ENCODE measurements around the gene CPAMD8. TPM values are rescaled to one million over a fixed set of nuclear protein-coding genes. Genes with fewer than 3 reads are reported as not detected.

The CPAMD8 gene
- total and polyA plus RNA-seq, 4 donors: 1.9 to 11.9 (median 4.0) TPM

DNA sequence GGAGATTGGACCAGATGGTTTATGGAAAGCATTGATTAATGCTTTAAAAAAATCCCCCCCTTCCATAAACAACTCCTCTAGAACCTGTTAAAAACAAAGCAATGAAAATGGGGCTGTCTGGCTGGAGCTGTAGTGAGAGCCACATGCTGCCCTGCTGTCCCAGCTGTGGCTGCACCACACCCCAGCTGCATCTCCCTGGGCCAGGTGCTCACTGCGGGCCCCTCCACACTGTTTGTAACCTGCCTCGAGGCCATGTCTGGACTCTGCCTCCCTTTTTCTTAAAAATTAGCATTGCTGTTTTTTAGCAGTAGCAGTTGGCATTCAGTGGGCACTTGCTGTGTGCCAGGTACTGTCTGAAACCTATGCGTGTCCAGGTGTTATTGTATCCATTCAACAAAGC is 153.0 kb downstream of the CPAMD8 start:
- ATAC-seq (ENCODE audit: low FRiP score) (no peak), DNase-seq (no peak)
- intact Hi-C loops (cut with DNase I): no loop called here
- no peaks in the 10 kb centered on the region for H3K27me3 ChIP-seq (ENCODE audit: control insufficient read depth in 1 of 2, insufficient read depth in 2 of 2, low read length in 1 of 2)
- H3K4me1 ChIP-seq (ENCODE audit: control insufficient read depth in 1 of 2, insufficient read depth in 2 of 2, low read length in 2 of 2): no peaks in the 10 kb centered on the region
- 95% methylated on average over 3 of the region's 3 CpGs for WGBS, 2 donors
- no peaks in the 10 kb centered on the region for H3K9me3 ChIP-seq (ENCODE audit: control insufficient read depth, low read length)
- no peak overlapping the region for H3K27ac ChIP-seq (ENCODE audit: low read depth in 1 of 2, low read length in 2 of 2)
- H3K4me3 ChIP-seq (ENCODE audit: low read length in 2 of 2): no peak overlapping the region
- peaks cover 0 to 10% of the 10 kb centered on the region in 2 donors for H3K36me3 ChIP-seq (ENCODE audit: control insufficient read depth in 1 of 2, insufficient read depth in 2 of 2, low read length in 1 of 2)

DNA sequence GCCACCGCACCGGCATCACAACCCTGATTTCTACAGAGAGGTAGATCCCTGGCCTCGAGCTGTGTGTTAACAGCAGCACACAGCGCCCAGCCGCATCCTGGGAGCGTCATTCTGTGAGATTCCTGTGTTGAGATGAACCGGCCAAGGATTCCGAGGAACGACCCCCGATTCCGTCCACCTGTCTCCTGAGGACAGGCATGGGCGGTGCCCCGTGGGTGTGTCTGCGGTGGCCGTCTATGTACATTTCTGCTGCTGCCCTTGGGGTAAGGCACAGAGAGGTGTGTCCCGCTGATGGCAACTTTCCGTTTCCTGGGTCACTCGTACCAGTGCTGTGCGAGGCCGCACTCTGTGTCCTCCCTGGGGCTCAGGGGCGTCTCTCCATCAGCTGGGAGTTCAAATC is 153.9 kb downstream of the CPAMD8 start:
- H3K36me3 ChIP-seq (ENCODE audit: control insufficient read depth in 1 of 2, insufficient read depth in 2 of 2, low read length in 1 of 2): peaks cover 0 to 9% of the 10 kb centered on the region in 2 donors
- H3K9me3 ChIP-seq (ENCODE audit: control insufficient read depth, low read length): no peaks in the 10 kb centered on the region
- no peaks in the 10 kb centered on the region for H3K27me3 ChIP-seq (ENCODE audit: control insufficient read depth in 1 of 2, insufficient read depth in 2 of 2, low read length in 1 of 2)
- no peaks in the 10 kb centered on the region for H3K4me1 ChIP-seq (ENCODE audit: control insufficient read depth in 1 of 2, insufficient read depth in 2 of 2, low read length in 2 of 2)
- no peak overlapping the region for H3K27ac ChIP-seq (ENCODE audit: low read depth in 1 of 2, low read length in 2 of 2)
- WGBS, 2 donors: 95 to 96% methylated on average over 21 of the region's 21 CpGs
- ATAC-seq (ENCODE audit: low FRiP score) (no peak), DNase-seq (no peak)
- intact Hi-C loops (cut with DNase I): no loop called here
- H3K4me3 ChIP-seq (ENCODE audit: low read length in 2 of 2): no peak overlapping the region

DNA sequence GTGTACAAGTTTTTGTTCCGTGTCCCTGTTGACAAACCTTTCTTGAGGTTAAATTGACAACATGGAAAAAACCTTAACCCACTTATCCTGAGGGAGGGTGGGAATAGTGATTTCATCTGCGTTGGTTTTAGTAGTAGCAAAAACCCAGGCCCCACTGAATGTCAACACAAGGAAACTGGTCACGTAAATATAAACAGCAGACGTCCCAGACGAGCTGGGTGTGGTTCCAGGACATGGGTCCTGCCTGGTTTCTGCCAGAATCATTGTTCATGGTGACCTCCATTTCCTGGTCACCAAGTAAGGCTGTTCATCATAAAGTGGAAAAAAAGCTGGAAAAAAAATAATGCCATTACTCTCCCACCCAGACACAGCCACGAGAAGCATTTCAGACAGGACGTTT is 154.7 kb downstream of the CPAMD8 start:
- H3K27ac ChIP-seq (ENCODE audit: low read depth in 1 of 2, low read length in 2 of 2): no peak overlapping the region
- peaks cover 0 to 11% of the 10 kb centered on the region in 2 donors for H3K36me3 ChIP-seq (ENCODE audit: control insufficient read depth in 1 of 2, insufficient read depth in 2 of 2, low read length in 1 of 2)
- WGBS, 2 donors: 53 to 58% methylated on average over 7 of the region's 7 CpGs
- H3K9me3 ChIP-seq (ENCODE audit: control insufficient read depth, low read length): no peaks in the 10 kb centered on the region
- no peak overlapping the region for H3K4me3 ChIP-seq (ENCODE audit: low read length in 2 of 2)
- no peak for ATAC-seq (ENCODE audit: low FRiP score)
- intact Hi-C loops (cut with DNase I): no loop called here
- no peaks in the 10 kb centered on the region for H3K27me3 ChIP-seq (ENCODE audit: control insufficient read depth in 1 of 2, insufficient read depth in 2 of 2, low read length in 1 of 2)
- H3K4me1 ChIP-seq (ENCODE audit: control insufficient read depth in 1 of 2, insufficient read depth in 2 of 2, low read length in 2 of 2): no peaks in the 10 kb centered on the region
- DNase-seq: no peak

DNA sequence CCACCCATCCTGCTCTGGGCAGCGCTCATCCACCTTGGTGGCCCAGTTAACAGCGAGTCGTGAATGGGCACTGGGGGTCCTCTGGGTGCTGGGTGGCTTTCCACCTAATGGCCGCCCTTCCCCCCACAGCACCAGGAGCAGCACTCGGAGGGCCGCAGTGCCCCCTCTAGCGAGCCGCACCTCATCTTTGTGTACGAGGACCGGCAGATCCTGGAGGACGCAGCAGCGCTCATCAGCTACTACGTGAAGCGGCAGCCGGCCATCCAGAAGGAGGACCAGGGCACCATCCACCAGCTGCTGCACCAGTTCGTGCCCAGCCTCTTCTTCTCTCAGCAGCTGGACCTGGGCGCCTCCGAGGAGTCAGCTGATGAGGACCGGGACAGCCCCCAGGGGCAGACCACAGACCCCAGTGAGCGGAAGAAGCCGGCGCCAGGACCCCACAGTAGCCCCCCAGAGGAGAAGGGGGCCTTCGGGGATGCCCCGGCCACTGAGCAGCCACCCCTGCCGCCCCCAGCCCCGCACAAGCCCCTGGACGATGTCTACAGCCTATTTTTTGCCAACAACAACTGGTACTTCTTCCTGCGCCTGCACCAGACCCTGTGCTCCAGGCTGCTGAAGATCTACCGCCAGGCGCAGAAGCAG is 157.2 kb downstream of the CPAMD8 start:
- 91 to 94% methylated on average over 28 to 30 of the region's 30 CpGs for WGBS, 2 donors
- no peak for DNase-seq
- H3K36me3 ChIP-seq (ENCODE audit: control insufficient read depth in 1 of 2, insufficient read depth in 2 of 2, low read length in 1 of 2): peaks cover 0 to 5% of the 10 kb centered on the region in 2 donors

DNA sequence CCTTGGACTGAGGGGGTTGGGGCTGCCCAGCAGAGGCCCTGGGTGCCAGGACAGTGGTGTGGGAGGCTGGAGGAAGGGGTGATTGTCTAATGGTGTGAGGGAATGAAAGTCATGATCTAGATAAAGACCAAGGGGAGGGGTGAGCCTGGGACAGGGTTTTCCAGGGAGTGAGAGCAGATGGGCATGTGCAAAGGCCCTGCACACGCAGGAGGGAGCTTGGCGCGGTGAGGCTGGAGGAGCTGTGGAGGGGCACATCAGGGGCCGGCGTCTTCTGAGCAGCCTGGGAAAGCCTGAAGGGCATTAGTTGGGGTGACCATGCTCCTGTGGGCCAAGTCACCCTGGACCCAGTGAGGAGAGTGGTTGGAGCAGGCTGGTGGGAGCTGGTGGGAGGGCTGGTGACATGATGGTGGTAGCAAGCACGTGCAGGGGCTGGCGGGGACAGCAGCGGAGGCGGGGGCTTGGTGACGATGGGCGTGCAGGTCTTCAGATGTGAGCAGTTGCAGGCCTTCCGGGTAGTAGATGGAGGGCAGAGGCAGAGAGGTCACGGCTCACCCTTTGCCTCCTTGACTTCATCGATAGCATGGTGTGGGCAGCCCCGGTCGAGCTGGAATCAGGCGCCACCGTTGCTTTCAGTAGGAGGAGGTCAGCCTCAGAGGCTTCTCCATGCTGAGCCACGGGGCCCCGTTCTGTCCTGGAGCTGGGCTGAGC is 158.0 kb downstream of the CPAMD8 start:
- ATAC-seq (ENCODE audit: low FRiP score): peak; percentile 11
- no peaks in the 10 kb centered on the region for H3K9me3 ChIP-seq (ENCODE audit: control insufficient read depth, low read length)
- intact Hi-C loops (cut with DNase I): no loop called here
- peaks cover 0 to 5% of the 10 kb centered on the region in 2 donors for H3K36me3 ChIP-seq (ENCODE audit: control insufficient read depth in 1 of 2, insufficient read depth in 2 of 2, low read length in 1 of 2)
- no peaks in the 10 kb centered on the region for H3K27me3 ChIP-seq (ENCODE audit: control insufficient read depth in 1 of 2, insufficient read depth in 2 of 2, low read length in 1 of 2)
- H3K4me1 ChIP-seq (ENCODE audit: control insufficient read depth in 1 of 2, insufficient read depth in 2 of 2, low read length in 2 of 2): no peaks in the 10 kb centered on the region
- 91 to 92% methylated on average over 20 of the region's 20 CpGs for WGBS, 2 donors
- H3K4me3 ChIP-seq (ENCODE audit: low read length in 2 of 2): no peak overlapping the region
- DNase-seq: no peak
- H3K27ac ChIP-seq (ENCODE audit: low read depth in 1 of 2, low read length in 2 of 2): no peak overlapping the region

More for the DNA sequence above, 157.2 kb downstream of the CPAMD8 start:
- no peak for ATAC-seq (ENCODE audit: low FRiP score)
- Histone ChIP-seq H3K27ac (ENCODE audit: low read depth in 1 of 2, low read length in 2 of 2) (no peak overlapping the region), H3K4me1 (ENCODE audit: control insufficient read depth in 1 of 2, insufficient read depth in 2 of 2, low read length in 2 of 2) (no peaks in the 10 kb centered on the region), H3K9me3 (ENCODE audit: control insufficient read depth, low read length) (no peaks in the 10 kb centered on the region), H3K27me3 (ENCODE audit: control insufficient read depth in 1 of 2, insufficient read depth in 2 of 2, low read length in 1 of 2) (no peaks in the 10 kb centered on the region), H3K4me3 (ENCODE audit: low read length in 2 of 2) (no peak overlapping the region)
- intact Hi-C loops (cut with DNase I): no loop called here

DNA sequence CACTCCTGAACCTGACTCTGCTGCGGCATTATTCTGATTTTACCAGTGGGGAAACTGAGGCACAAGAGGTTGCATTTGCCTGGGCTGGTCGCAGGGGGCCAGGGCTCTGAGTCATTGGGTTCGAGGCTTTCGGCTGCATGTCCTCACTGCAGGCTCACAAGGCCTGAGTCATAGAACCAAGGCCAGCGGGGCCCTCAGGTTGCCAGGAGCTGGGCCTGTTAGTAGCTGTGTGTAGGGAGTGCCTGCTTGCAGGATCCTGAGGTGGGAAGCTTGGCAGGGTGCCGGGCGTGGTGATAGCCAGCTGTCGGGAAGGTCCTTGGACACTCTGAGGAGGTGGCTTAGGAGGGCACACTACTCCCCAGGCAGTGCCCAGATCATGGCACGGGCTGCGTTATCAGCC is 159.4 kb downstream of the CPAMD8 start:
- DNase-seq (no peak), ATAC-seq (ENCODE audit: low FRiP score) (no peak)
- Histone ChIP-seq H3K27me3 (ENCODE audit: control insufficient read depth in 1 of 2, insufficient read depth in 2 of 2, low read length in 1 of 2) (no peaks in the 10 kb centered on the region), H3K9me3 (ENCODE audit: control insufficient read depth, low read length) (no peaks in the 10 kb centered on the region), H3K36me3 (ENCODE audit: control insufficient read depth in 1 of 2, insufficient read depth in 2 of 2, low read length in 1 of 2) (peaks cover 0 to 14% of the 10 kb centered on the region in 2 donors), H3K27ac (ENCODE audit: low read depth in 1 of 2, low read length in 2 of 2) (no peak overlapping the region), H3K4me1 (ENCODE audit: control insufficient read depth in 1 of 2, insufficient read depth in 2 of 2, low read length in 2 of 2) (no peaks in the 10 kb centered on the region), H3K4me3 (ENCODE audit: low read length in 2 of 2) (no peak overlapping the region)
- 94 to 96% methylated on average over 10 of the region's 10 CpGs for WGBS, 2 donors
- intact Hi-C loops (cut with DNase I): no loop called here

DNA sequence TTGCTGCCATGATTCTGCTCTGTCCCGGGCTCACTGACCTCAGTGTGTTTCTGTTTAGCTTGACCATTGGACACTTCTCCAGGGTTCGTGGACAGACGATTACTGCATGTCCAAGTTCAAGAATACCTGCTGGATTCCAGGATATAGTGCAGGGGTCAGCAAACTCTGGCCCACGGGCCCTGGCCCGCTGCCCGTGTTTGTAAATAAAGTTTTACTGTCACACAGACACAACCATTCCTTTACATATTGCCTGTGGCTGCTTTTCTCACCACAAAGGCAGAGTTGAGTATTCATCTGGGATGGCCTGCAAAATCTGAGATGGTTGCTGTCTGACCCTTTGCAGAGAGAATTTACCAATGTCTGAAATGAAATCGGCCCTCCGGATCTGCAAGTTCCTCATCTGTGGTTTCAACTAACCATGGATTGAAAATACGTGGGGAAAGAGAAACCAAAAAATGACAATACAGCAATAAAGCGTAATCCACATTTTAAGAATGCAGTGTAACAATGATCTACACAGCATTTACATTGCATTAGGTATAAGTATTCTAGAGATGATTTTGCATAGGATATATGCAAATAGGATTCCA is 163.7 kb downstream of the CPAMD8 start:
- ATAC-seq (ENCODE audit: low FRiP score) (no peak), DNase-seq (no peak)
- intact Hi-C loops (cut with DNase I): no loop called here
- Histone ChIP-seq H3K4me1 (ENCODE audit: control insufficient read depth in 1 of 2, insufficient read depth in 2 of 2, low read length in 2 of 2) (no peaks in the 10 kb centered on the region), H3K27me3 (ENCODE audit: control insufficient read depth in 1 of 2, insufficient read depth in 2 of 2, low read length in 1 of 2) (no peaks in the 10 kb centered on the region), H3K4me3 (ENCODE audit: low read length in 2 of 2) (no peak overlapping the region), H3K36me3 (ENCODE audit: control insufficient read depth in 1 of 2, insufficient read depth in 2 of 2, low read length in 1 of 2) (peaks cover 3 to 12% of the 10 kb centered on the region in 2 donors), H3K27ac (ENCODE audit: low read depth in 1 of 2, low read length in 2 of 2) (no peak overlapping the region), H3K9me3 (ENCODE audit: control insufficient read depth, low read length) (no peaks in the 10 kb centered on the region)
- WGBS, 2 donors: 91 to 94% methylated on average over 10 of the region's 10 CpGs

DNA sequence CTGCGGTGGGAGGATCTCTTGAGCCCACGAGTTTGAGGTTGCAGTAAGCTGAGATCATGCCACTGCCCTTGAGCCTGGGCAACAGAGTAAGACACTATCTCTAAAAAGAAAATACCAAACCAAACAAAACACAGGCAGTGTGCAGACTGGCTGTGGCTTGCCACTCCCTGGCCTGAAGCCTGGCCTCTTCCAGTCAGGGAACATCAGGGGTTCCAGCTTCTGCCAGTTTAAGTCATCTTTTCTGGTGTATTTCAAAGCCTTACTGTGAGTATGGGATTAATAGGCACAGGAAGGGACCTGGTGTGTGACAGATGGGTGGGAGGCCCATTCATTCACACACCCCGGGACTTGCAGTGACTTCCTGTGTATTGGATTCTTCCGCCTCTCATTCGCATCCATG is 164.8 kb downstream of the CPAMD8 start:
- Histone ChIP-seq H3K4me1 (ENCODE audit: control insufficient read depth in 1 of 2, insufficient read depth in 2 of 2, low read length in 2 of 2) (no peaks in the 10 kb centered on the region), H3K27me3 (ENCODE audit: control insufficient read depth in 1 of 2, insufficient read depth in 2 of 2, low read length in 1 of 2) (no peaks in the 10 kb centered on the region), H3K4me3 (ENCODE audit: low read length in 2 of 2) (no peak overlapping the region), H3K9me3 (ENCODE audit: control insufficient read depth, low read length) (no peaks in the 10 kb centered on the region), H3K36me3 (ENCODE audit: control insufficient read depth in 1 of 2, insufficient read depth in 2 of 2, low read length in 1 of 2) (peaks cover 3 to 9% of the 10 kb centered on the region in 2 donors), H3K27ac (ENCODE audit: low read depth in 1 of 2, low read length in 2 of 2) (no peak overlapping the region)
- no peak for DNase-seq
- 87 to 89% methylated on average over 5 of the region's 5 CpGs for whole genome bisulfite sequencing, 2 donors
- no peak for ATAC-seq (ENCODE audit: low FRiP score)
- intact Hi-C loops (cut with DNase I): no loop called here

DNA sequence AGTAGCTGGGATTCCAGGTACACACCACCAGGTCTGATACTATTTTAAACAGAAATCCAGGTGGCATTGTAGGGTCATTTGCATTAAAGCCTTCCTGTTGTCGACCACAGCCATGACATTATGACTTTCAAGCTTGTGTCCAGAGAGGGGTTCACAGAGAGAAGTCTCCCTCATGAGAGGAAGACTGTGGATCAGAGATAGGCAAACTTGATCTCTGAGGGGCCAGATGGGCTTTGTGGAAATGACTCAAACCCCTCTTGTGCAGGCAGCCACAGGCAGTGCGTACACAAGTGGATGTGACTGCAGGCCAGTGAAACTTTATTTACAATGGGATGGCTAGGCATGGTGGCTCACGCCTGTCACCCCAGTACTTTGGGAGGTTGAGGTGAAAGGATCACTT is 165.6 kb downstream of the CPAMD8 start:
- H3K4me3 ChIP-seq (ENCODE audit: low read length in 2 of 2): no peak overlapping the region
- H3K36me3 ChIP-seq (ENCODE audit: control insufficient read depth in 1 of 2, insufficient read depth in 2 of 2, low read length in 1 of 2): peaks cover 3 to 9% of the 10 kb centered on the region in 2 donors
- intact Hi-C loops (cut with DNase I): no loop called here

More for the DNA sequence above, 165.6 kb downstream of the CPAMD8 start:
- Histone ChIP-seq H3K9me3 (ENCODE audit: control insufficient read depth, low read length) (no peaks in the 10 kb centered on the region), H3K27ac (ENCODE audit: low read depth in 1 of 2, low read length in 2 of 2) (no peak overlapping the region), H3K4me1 (ENCODE audit: control insufficient read depth in 1 of 2, insufficient read depth in 2 of 2, low read length in 2 of 2) (no peaks in the 10 kb centered on the region), H3K27me3 (ENCODE audit: control insufficient read depth in 1 of 2, insufficient read depth in 2 of 2, low read length in 1 of 2) (no peaks in the 10 kb centered on the region)
- DNase-seq: no peak
- no peak for ATAC-seq (ENCODE audit: low FRiP score)
- WGBS, 2 donors: 87 to 95% methylated on average over 3 of the region's 3 CpGs

All from aorta (tissue), 5 donors.